GM21737 (cell line): Measurements from ENCODE around the gene ASB14.

ENCODE experiments used
- ATAC-seq: cut with Tn5 transposase; IDR thresholded peaks from one replicate; pipeline ENCODE4 v1.9.1; 2021; ENCODE audit warnings: mild to moderate bottlenecking, moderate library complexity; ENCODE audit not compliant: unreplicated experiment

Gene ASB14

GRCh38 chr3:57261929-57262328 is 30.6 kb downstream of the ASB14 start:
- ATAC-seq: no peak

DNA sequence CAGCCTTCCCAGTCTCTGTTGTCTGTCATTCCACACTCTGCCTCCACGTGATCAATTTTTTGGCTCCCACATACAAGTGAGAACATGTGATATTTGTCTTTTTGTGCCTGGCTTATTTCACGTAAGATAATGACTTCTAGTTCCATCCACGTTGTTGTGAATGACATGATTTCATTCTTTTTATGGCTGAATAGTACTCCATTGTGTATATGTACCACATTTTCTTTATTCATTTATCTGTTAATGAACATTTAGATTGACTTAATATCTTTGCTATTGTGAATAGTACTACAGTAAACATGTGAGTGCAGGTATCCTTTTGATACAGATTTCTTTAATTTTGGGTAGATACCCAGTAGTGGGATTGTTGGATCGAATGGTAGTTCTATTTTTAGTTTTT is 31.4 kb downstream of the ASB14 start:
- no peak for ATAC-seq

- ATAC-seq: no peak
Measured at GRCh38 chr3:57257678-57258077, 34.8 kb downstream of the ASB14 start.

GRCh38 chr3:57256844-57257243 is 35.6 kb downstream of the ASB14 start:
- no peak for ATAC-seq

DNA sequence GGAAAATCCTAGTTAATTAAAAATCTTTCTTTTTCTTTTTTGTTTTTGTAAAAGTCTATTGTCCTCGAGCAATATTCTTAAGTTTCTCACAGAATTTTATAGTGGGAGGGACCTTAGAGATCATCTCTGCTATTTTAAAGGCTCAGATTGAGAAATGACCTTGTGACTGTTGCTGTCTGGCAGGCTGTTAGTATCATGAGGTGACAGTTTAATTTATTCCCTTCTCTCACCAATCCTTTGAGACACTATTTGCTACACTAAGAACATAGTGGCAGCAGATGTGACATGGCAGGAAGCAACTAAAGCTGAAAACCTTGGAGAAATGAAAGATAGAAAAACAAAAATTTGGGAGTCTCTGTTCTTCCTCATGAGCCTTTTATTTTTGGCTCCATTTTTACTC is 40.1 kb downstream of the ASB14 start:
- no peak for ATAC-seq

GRCh38 chr3:57244946-57245345 is 47.5 kb downstream of the ASB14 start:
- ATAC-seq: no peak

GRCh38 chr3:57234613-57235575 is 57.6 kb downstream of the ASB14 start:
- ATAC-seq: no peak

GRCh38 chr3:57233799-57234198 is 58.7 kb downstream of the ASB14 start:
- ATAC-seq: no peak

GRCh38 chr3:57230006-57230405 is 62.5 kb downstream of the ASB14 start:
- ATAC-seq: no peak

DNA sequence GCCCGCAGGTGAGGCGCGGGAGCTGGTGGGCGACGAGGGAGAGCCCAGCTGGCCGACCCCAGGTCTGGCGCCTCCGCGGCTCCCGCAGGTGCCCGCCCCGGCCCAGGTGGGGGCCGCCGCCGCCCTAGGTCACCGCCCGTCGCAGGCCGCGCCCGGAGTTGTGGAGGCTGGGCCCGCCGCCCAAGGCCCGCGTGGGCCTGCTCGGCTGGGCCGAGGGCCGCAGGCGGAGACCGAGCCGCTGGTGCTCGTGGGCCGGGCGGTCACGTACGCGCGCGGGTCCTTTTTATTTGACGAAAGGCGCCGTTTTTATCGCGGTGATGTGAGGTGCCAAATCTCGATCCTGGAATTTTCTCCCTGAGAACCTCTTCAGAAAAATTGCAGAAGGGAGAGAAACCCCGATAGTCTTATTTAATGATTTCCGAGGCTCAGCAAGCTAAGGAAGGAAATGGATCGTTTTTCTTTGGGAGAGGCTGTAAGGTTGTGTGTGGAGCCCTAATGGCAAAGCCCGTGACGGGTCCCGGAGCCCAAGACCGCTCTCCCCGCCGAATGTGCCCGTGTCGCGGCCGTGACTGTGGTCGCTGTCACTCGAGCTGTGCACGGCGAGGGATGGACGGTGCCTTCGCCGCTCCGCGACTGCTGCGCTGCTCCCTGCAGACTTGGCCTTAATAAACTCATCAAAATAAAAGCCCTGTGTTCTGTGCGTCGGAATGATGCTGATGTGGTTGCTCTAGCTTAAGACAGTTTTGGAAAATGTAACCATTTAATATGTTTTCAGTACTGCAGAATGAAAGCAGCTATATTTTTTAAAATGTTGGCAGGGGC is 64.3 kb downstream of the ASB14 start:
- ATAC-seq: peak; percentile 35

GRCh38 chr3:57227204-57227929 is 65.1 kb downstream of the ASB14 start, which contains the start of gene APPL1:
TSS of gene APPL1 (plus strand) at chr3:57227729. CDS start at chr3:57227884, 155 bp downstream.
- ATAC-seq: peak; percentile 94

GRCh38 chr3:57226176-57226575 is 66.3 kb downstream of the ASB14 start:
- ATAC-seq: no peak

DNA sequence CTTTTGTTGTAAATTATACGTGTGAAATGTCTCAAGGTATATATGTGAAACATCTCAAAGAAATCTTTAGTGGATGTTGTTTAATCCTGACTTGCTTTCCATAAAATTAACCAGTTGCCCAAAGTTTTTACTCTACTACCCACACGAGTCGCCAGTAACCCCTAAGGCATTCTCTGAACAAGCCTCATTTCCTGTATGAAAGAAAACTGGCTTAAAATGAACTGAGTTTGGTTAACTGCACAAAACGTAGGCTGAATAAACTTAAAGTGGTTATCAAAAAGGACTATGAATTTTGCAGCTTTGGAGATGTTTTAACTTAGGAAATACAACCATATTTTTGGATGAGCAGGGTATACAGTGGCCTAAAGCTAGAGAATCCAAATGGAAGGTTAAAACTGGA is 67.6 kb downstream of the ASB14 start:
- no peak for ATAC-seq

- no peak for ATAC-seq
Measured at GRCh38 chr3:57221883-57222282, 70.6 kb downstream of the ASB14 start.
